WI38 (cell line): Measurements from ENCODE around the gene OR6A2.

Experiments
- H3K4me3 ChIP-seq: 2 replicates; pipeline ENCODE4 v1.5.1; 2011; ENCODE audit warnings: low read depth, mild to moderate bottlenecking, control low read depth, low read length
- CTCF ChIP-seq: IDR thresholded peaks from 2 replicates; pipeline ENCODE4 v1.5.1; 2012; ENCODE audit warnings: low read depth, mild to moderate bottlenecking, control low read depth, low read length

The OR6A2 gene

DNA sequence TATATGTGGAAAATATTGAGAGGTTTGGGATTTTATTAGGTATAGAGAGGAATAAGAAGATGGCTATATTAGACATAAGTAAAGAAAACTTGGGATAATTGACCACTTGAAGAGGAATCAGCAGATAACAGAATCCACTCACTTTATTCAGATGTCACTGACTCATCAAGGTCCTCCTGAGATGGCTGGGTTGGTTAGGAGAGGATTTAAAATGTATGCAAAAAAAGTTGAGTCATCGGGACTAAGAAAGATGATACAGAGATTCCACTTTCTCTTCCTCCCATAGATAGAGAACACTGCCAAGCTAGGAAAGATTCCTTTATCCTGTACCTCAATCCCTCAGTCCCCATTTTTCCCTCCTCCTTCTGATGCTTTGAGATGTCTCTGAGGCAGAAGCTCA lies at the start of gene OR6A2:
Gene OR6A2, minus strand, starts transcription at position 288 of the 400 bp plus-strand sequence. CDS start 3,981 bp downstream, outside the sequence.
- H3K4me3 ChIP-seq = no peak within 1 kb of the TSS
- TF ChIP-seq CTCF = no peak

- no peak within 1 kb of the TSS for H3K4me3 ChIP-seq
- no peak for TF ChIP-seq CTCF
Observed at GRCh38 chr11:6845383-6845782, 45.9 kb upstream of the OR6A2 start, which contains the start of gene OR10A5. Gene OR10A5, plus strand, starts transcription at chr11:6845683. Its CDS starts 0 bp downstream, at chr11:6845683.

DNA sequence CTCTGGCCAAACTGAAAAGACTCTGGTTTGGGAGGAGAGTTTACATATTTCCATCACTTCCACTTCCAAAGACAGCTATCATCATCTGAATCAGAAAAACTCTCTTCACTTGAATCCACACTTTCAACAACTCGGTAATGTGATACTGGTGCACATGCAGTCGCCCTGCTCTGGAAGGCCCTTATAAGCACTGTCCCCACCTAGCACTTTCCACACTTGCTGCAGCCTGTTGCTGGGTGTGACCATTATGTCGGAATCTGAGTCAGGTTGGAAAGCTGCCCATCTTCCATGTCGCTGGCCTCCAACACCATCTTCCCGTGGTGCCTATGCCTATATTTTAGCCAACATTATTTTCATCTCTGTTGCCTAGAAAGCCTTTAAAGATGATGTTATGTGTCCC lies 44.9 kb upstream of the OR6A2 start:
- no peak overlapping the region for H3K4me3 ChIP-seq
- TF ChIP-seq CTCF = no peak

- no peak overlapping the region for H3K4me3 ChIP-seq
- no peak for TF ChIP-seq CTCF
Observed at GRCh38 chr11:6843670-6844069, 44.2 kb upstream of the OR6A2 start.

DNA sequence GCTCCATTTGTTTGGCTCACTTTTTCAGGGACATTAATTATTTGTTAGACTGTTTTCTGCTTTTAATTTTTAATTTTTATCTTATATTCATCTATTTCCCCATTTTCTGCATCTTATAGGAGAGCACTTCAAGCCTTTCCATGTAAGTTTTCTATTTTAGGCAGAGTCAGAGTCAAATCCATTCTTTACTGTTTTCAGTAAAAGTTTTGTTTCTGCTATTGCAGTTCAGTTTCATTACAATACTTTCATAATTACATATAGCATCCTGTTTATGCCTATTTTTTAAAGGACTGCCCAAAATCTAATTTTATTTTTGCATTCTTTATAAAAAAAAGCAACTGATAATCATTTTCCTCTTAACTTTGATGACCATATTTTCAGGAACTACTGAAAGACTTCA lies 42.2 kb upstream of the OR6A2 start:
- no peak overlapping the region for H3K4me3 ChIP-seq
- no peak for TF ChIP-seq CTCF

DNA sequence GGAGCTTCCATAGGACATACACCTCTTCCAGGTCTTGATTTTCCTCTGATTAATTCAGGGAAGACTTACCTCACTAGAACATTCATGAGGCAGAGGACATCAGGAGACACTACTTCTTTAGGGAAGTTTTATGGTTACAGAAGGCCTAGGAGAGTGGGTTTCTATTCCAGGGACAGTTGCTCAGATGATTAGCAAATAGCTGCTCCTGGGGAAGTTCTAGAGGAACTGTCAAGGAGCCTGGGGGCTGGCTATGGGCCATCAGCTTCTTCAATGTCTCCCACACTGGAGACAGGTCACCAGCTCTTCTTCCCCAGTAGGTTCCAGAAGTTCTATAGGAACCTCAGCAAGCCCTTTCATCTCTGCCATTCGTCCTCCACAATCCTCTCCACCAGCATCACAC lies 34.5 kb upstream of the OR6A2 start:
- TF ChIP-seq CTCF = no peak
- H3K4me3 ChIP-seq = no peak overlapping the region

DNA sequence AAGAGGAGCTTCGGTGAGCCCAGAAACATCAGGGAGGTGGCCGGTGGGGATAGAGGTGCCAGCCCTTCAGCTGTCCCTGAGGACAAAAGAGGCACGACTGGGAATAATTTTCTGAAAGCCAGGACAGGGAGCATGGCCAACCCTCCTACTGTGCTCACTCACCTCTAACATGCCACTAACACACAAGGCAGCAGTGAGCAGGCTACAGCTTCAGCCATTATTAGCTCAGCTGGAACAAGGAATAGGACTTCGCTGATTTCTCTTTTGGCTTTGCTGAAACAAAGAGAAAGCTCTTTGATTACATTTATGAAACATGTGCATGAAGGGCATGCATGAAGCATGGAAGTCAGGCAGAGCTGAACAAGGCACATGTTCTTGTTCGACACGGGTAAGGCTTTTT lies 33.9 kb upstream of the OR6A2 start:
- TF ChIP-seq CTCF = no peak

More for the DNA sequence above, 33.9 kb upstream of the OR6A2 start:
- no peak overlapping the region for H3K4me3 ChIP-seq
